Inflammatory macrophage (primary cell): ENCODE measurements around the gene C11orf71.

ENCODE experiments used
- DNase-seq, 2 donors: peaks; one replicate each; pipeline ENCODE4 v3.0.0-alpha.2; 2020 to 2022

Gene C11orf71

DNA sequence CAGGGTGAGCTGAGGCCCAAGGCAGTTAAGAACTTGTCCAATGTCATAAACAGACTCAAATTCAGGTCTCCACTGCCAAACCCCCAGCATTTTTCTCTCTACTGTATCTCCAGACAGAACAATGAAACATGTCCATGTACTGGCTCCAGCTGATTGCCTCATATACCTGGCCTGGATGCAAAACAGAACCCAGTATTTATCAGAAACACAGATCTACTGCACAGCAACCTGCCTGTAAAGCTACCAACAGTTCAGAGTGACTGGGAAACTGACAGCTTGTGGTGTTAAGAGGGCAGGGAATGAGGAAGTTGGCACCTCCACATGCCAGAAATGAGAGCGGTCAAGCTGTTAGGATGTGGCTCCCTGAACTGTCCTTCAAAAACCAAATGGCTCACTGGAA lies 41.6 kb downstream of the C11orf71 start:
- DNase-seq, result no peak

DNA sequence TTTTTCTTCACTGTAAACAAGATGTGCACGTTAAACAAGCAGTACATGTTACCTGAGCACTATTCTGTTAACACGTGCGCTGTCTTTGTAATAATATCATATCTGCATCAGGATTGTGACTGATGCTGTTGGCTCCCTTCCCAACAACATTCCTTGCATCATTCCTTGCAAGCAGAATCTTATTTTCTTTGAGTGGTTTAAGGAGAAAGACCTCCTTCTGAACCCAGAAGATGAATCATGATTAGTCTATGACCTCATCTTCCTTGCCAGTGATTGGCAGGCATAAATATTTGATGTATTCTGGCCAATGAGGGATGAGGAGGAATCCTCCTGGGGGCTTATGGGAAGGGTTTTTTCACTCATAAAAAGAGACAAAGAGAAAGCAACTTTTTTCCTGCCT lies 46.2 kb downstream of the C11orf71 start:
- DNase-seq, result no peak

DNA sequence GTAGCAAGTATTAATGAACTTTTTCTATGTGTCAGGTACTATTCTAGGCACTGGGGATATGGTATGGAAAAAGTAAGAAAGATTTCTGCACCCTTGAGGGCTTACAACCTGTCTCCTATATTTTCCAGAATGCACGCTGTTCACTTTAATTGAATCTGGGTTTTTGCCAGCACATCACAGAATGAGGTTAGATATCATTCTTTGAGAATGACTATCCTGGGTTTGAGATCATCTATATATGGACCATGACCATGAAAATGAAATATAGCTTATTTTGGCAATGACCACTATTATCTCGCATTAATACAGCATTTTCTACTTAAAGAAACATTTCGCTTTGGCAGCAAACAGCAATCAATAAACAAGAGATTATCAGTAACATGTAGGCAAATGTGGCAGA lies 46.9 kb downstream of the C11orf71 start:
- no peak for DNase-seq

DNA sequence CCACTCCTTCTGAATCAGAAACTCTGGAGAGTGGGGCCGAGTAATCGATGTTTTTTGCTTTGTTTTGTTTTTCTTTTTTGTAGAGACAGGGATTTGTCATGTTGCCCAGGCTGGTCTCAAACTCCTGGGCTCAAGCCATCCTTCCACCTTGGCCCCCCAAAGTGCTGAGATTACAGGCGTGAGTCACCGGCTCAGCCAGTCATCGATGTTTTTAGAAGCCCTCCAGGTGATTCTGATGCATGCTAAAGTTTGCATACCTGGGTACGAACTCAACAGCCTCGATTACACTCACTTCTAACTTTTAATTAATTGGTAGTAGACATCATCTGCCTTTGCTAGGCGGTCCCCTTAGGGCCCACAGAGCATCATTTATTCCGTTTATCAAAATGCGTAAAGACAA lies 50.3 kb downstream of the C11orf71 start:
- DNase-seq, result no peak
